C4-2B (cell line): ENCODE results near the gene KCNJ15.

Experiments used
- CTCF ChIP-seq: fragments of 450-650 bp; conservative IDR thresholded peaks from 2 replicates; pipeline ENCODE4 v1.5.1; 2017; ENCODE audit warnings: mild to moderate bottlenecking
- ZFX ChIP-seq: fragments of 450-650 bp; IDR thresholded peaks from 2 replicates; pipeline ENCODE4 v1.6.1; 2017

- TF ChIP-seq CTCF (peak; percentile 91), ZFX (no peak)
Measured at GRCh38 chr21:38219049-38219628, 37.7 kb upstream of the KCNJ15 start.
